NCI-H1436 (cell line): ENCODE results near the gene KRT27.
A peak's percentile ranks its signal among the peaks of the same experiment; 100 is the strongest.
"Not testable (repeated sequence)": the region's sequence is repeated elsewhere in the genome, so short reads cannot be mapped to it uniquely, and the experiment has no call there.

Experiments
- DNase-seq: peaks from one replicate; lab custom pipeline; 2025; lab: John Stamatoyannopoulos, UW

Gene KRT27

GRCh38 chr17:40782450-40782849, at the start of gene KRT27:
Gene KRT27, minus strand, starts transcription at chr17:40782550. Its CDS starts 57 bp downstream, at chr17:40782493.
- DNase-seq: no peak

GRCh38 chr17:40830085-40830776, 47.9 kb upstream of the KRT27 start:
- DNase-seq: no peak

- no peak for DNase-seq
Observed at GRCh38 chr17:40828454-40829044, 46.2 kb upstream of the KRT27 start.

GRCh38 chr17:40827746-40828453, 45.5 kb upstream of the KRT27 start:
- DNase-seq: no peak

GRCh38 chr17:40825599-40825998, 43.2 kb upstream of the KRT27 start:
- DNase-seq: no peak

- no peak for DNase-seq
Observed at GRCh38 chr17:40824015-40824832, 41.9 kb upstream of the KRT27 start.

GRCh38 chr17:40822132-40822812, 39.9 kb upstream of the KRT27 start, which contains the start of gene KRT10:
Gene KRT10, minus strand, starts transcription at chr17:40822614. Its CDS starts 29 bp downstream, at chr17:40822585.
- no peak for DNase-seq

- no peak for DNase-seq
Observed at GRCh38 chr17:40821536-40821935, 39.2 kb upstream of the KRT27 start.

GRCh38 chr17:40820228-40820838, 38.0 kb upstream of the KRT27 start:
- DNase-seq: no peak

GRCh38 chr17:40819528-40820125, 37.3 kb upstream of the KRT27 start:
- DNase-seq: no peak

- peak; percentile 84 for DNase-seq
Observed at GRCh38 chr17:40818733-40819527, 36.6 kb upstream of the KRT27 start.

- DNase-seq: no peak
Observed at GRCh38 chr17:40818343-40818732, 36.0 kb upstream of the KRT27 start.

GRCh38 chr17:40817103-40817682, 34.8 kb upstream of the KRT27 start:
- DNase-seq: no peak

- no peak for DNase-seq
Observed at GRCh38 chr17:40816569-40816968, 34.2 kb upstream of the KRT27 start.

- DNase-seq: no peak
Observed at GRCh38 chr17:40815381-40815780, 33.0 kb upstream of the KRT27 start.

- not testable (repeated sequence) for DNase-seq
Observed at GRCh38 chr17:40814657-40815056, 32.3 kb upstream of the KRT27 start.

- DNase-seq: no peak
Observed at GRCh38 chr17:40813804-40814203, 31.5 kb upstream of the KRT27 start.

GRCh38 chr17:40812639-40813038, 30.3 kb upstream of the KRT27 start:
- no peak for DNase-seq

- no peak for DNase-seq
Observed at GRCh38 chr17:40810494-40810893, 28.1 kb upstream of the KRT27 start.
